NOMO-1 treated with DMSO at 0.1 percent for 48 hours (cell line): ENCODE data around the gene MMP13.
"Not testable (repeated sequence)": the region's sequence is repeated elsewhere in the genome, so short reads cannot be mapped to it uniquely, and the experiment has no call there.

Experiments used
- DNase-seq: peaks from one replicate; lab custom pipeline; 2025; ENCODE audit not compliant: unreplicated experiment; lab: John Stamatoyannopoulos, UW

Gene MMP13

DNA sequence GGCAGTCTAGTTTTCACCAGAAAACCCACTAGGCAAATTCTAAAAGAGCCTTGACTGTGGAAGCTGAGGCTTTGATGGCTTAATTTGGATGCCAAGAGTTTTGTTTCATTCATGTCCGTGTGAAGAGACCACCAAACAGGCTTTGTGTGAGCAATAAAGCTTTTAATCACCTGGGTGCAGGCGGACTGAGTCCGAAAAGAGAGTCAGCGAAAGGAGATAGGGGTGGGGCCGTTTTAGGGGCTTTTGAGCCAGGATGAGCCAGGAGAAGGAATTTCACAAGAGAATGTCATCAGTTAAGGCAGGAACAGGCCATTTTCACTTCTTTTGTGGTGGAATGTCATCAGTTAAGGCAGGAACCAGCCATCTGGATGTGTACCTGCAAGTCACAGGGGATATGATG is 51.6 kb downstream of the MMP13 start:
- not testable (repeated sequence) for DNase-seq

DNA sequence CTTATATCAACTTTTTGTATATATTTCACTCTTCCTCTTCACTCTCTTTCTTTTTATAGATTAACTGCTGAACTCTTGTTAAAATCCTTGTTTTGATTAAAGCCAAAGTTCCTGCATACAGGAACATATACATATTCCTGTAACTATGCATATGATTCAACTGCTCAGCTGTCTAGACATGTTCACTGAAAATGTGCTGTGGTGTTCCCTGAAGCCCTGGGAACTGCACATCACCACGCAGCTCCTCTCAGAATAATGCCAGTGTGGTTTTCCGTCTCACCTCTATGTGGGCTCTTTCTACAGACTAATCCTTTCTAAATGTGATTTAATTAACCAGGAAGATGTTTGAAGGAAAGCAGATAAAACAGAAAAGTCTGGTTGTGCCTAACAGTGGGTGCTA is 55.2 kb downstream of the MMP13 start:
- DNase-seq = no peak
